Calu3 (cell line): Measurements from ENCODE around the gene NCS1. TPM values are rescaled to one million over a fixed set of nuclear protein-coding genes. Genes with fewer than 3 reads are reported as not detected.

Source experiments
- BruUV-seq: library from RNA; stranded (reverse); fragments of 400-500 nt; replicated peaks from 2 replicates; lab custom pipeline; 2021; lab: Mats Ljungman, UMichigan
- CTCF ChIA-PET: fragments of 300-600 bp; sonication (Branson Sonifier 250); formaldehyde crosslinking; loops from one replicate; lab custom pipeline; 2022; ENCODE audit warnings: antibody characterized with exemption; lab: Charles Lee
- DNase-seq: peaks from one replicate; pipeline ENCODE4 v3.0.0; 2022
- H3K27ac Mint-ChIP-seq: one replicate; pipeline ENCODE4 v1.8.0; 2022; ENCODE audit warnings: mixed read lengths; ENCODE audit not compliant: unreplicated experiment
- H3K27me3 Mint-ChIP-seq: one replicate; pipeline ENCODE4 v1.8.0; 2022; ENCODE audit warnings: mixed read lengths; ENCODE audit not compliant: unreplicated experiment
- H3K36me3 Mint-ChIP-seq: one replicate; pipeline ENCODE4 v1.8.0; 2022; ENCODE audit warnings: mild to moderate bottlenecking, moderate library complexity, mixed read lengths; ENCODE audit not compliant: insufficient read depth, unreplicated experiment
- H3K4me1 Mint-ChIP-seq: one replicate; pipeline ENCODE4 v1.8.0; 2022; ENCODE audit warnings: mild to moderate bottlenecking, low read depth, mixed read lengths; ENCODE audit not compliant: unreplicated experiment
- H3K4me3 Mint-ChIP-seq: one replicate; pipeline ENCODE4 v1.8.0; 2022; ENCODE audit warnings: mild to moderate bottlenecking, low read depth, moderate library complexity, mixed read lengths; ENCODE audit not compliant: unreplicated experiment
- H3K9me3 Mint-ChIP-seq: one replicate; pipeline ENCODE4 v1.8.0; 2022; ENCODE audit warnings: low read depth, mixed read lengths; ENCODE audit not compliant: unreplicated experiment
- CTCF ChIP-seq: fragments of 200-600 bp; IDR thresholded peaks from one replicate; pipeline ENCODE4 v1.8.0; 2022; ENCODE audit warnings: antibody characterized with exemption; ENCODE audit not compliant: unreplicated experiment
- intact Hi-C: fragments of 100-400 bp; cut with micrococcal nuclease; formaldehyde crosslinking; loops from one replicate; pipeline ENCODE4 v1.10.0; 2022; ENCODE audit not compliant: unreplicated experiment
- total RNA-seq: library from RNA; stranded (reverse); gene quantifications from 2 replicates; pipeline ENCODE4 v1.2.3, GENCODE V29; 2022

NCS1 gene
- total RNA-seq, 1 experiment from 2014 or later, result 16.1 TPM

GRCh38 chr9:130219661-130220096 is 47.5 kb downstream of the NCS1 start:
- H3K27me3 Mint-ChIP-seq, result no peaks in the 10 kb centered on the region
- no peak for DNase-seq
- no peak overlapping the region for H3K4me3 Mint-ChIP-seq
- H3K9me3 Mint-ChIP-seq, result no peaks in the 10 kb centered on the region
- intact Hi-C loops, result no loop called here
- H3K4me1 Mint-ChIP-seq, result no peaks in the 10 kb centered on the region
- H3K36me3 Mint-ChIP-seq, result no peaks in the 10 kb centered on the region
- BruUV-seq, result no TSS peak
- no peak overlapping the region for H3K27ac Mint-ChIP-seq
- TF ChIP-seq CTCF, result no peak
- CTCF ChIA-PET, result no interaction called here

DNA sequence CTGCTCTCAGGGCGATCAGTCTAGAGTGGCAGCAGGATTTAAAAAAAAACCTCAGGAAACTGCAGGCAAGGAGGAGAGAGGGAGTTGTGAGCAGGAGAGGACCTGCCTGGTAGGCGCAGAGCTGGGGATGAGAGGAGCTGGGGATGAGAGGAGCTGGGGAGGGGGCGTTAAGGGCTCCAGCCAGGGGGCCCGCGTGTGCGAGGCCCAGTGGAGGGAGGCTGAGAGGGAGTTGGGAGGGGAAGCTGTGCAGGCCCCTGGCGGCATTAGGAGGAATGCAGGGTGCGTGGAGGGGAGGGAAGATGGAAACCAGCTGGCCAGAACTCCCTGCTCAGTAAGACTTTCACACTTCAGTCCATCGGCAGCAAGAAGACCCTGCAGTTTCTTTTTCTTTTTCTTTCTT is 48.1 kb downstream of the NCS1 start:
- TF ChIP-seq CTCF, result no peak

GRCh38 chr9:130222833-130223232 is 50.6 kb downstream of the NCS1 start:
- CTCF ChIA-PET, result no interaction called here

More for the DNA sequence above, 48.1 kb downstream of the NCS1 start:
- no peak overlapping the region for H3K27ac Mint-ChIP-seq
- no peaks in the 10 kb centered on the region for H3K4me1 Mint-ChIP-seq
- H3K27me3 Mint-ChIP-seq, result no peaks in the 10 kb centered on the region
- no peaks in the 10 kb centered on the region for H3K9me3 Mint-ChIP-seq
- H3K36me3 Mint-ChIP-seq, result no peaks in the 10 kb centered on the region
- CTCF ChIA-PET, result interaction anchor here (0.7 kb wide), 1 partner anchor 33 kb away, joined by 3 read pairs; no protein-coding TSS in a partner anchor
- no peak overlapping the region for H3K4me3 Mint-ChIP-seq
- intact Hi-C loops, result no loop called here
- no peak for DNase-seq
- no TSS peak for BruUV-seq

GRCh38 chr9:130225071-130225470 is 52.9 kb downstream of the NCS1 start:
- Mint-ChIP-seq H3K4me3 (no peak overlapping the region), H3K27me3 (no peaks in the 10 kb centered on the region), H3K36me3 (no peaks in the 10 kb centered on the region), H3K4me1 (no peaks in the 10 kb centered on the region), H3K27ac (no peak overlapping the region), H3K9me3 (no peaks in the 10 kb centered on the region)
- no peak for TF ChIP-seq CTCF
- intact Hi-C loops, result no loop called here
- DNase-seq, result no peak
- CTCF ChIA-PET, result no interaction called here
- BruUV-seq, result no TSS peak

More at GRCh38 chr9:130222833-130223232, 50.6 kb downstream of the NCS1 start:
- BruUV-seq, result no TSS peak
- no peak overlapping the region for H3K4me3 Mint-ChIP-seq
- H3K27ac Mint-ChIP-seq, result no peak overlapping the region
- no peak for DNase-seq
- no peaks in the 10 kb centered on the region for H3K9me3 Mint-ChIP-seq
- H3K4me1 Mint-ChIP-seq, result no peaks in the 10 kb centered on the region
- intact Hi-C loops, result no loop called here
- no peaks in the 10 kb centered on the region for H3K36me3 Mint-ChIP-seq
- TF ChIP-seq CTCF, result no peak
- H3K27me3 Mint-ChIP-seq, result no peaks in the 10 kb centered on the region
